Measurements from ENCODE around the gene MMP24OS. TPM values are rescaled to one million over a fixed set of nuclear protein-coding genes. Genes with fewer than 3 reads are reported as not detected.

The MMP24OS gene
- total RNA-seq, 2 donors from 2014 or later = 32.2 to 38.8 TPM

GRCh38 chr20:35301426-35301825, 23.5 kb upstream of the MMP24OS start:
- Histone ChIP-seq H3K4me3 (ENCODE audit: low read length) (no peak overlapping the region), H3K27me3 (ENCODE audit: control insufficient read depth, insufficient read depth, low read length, poor library complexity, severe bottlenecking) (no peaks in the 10 kb centered on the region), H3K27ac (ENCODE audit: low read depth, low read length) (no peak overlapping the region), H3K9me3 (ENCODE audit: control insufficient read depth, low read length) (no peaks in the 10 kb centered on the region), H3K4me1 (ENCODE audit: control insufficient read depth, insufficient read depth, low read length) (no peaks in the 10 kb centered on the region), H3K36me3 (ENCODE audit: control insufficient read depth, insufficient read depth, low read length) (peaks cover 25% of the 10 kb centered on the region), H3K9ac (ENCODE audit: extremely low read depth, low read length, poor library complexity, severe bottlenecking) (no peak overlapping the region)
- Mint-ChIP-seq H3K9me3 (no peaks in the 10 kb centered on the region), H3K36me3 (ENCODE audit: low read depth) (peaks cover 8% of the 10 kb centered on the region), H3K4me1 (peaks cover 5% of the 10 kb centered on the region), H3K27ac (no peak overlapping the region), H3K27me3 (ENCODE audit: insufficient read depth) (peaks cover 16% of the 10 kb centered on the region), H3K4me3 (no peak overlapping the region)
- TF ChIP-seq CTCF (conservative IDR thresholded peaks at IDR 0.05) = no peak
- DNase-seq = no peak
- 93% methylated on average over 2 of the region's 2 CpGs; no CpG with 5 or more reads in 1 of the 2 experiments for WGBS, 2 experiments (ENCODE audit: insufficient coverage in 1 of 2, insufficient read length in 1 of 2)

- H3K4me1 ChIP-seq (ENCODE audit: control insufficient read depth, insufficient read depth, low read length) = no peaks in the 10 kb centered on the region
- Mint-ChIP-seq H3K27me3 (ENCODE audit: insufficient read depth) (peaks cover 16% of the 10 kb centered on the region), H3K9me3 (no peaks in the 10 kb centered on the region), H3K4me3 (no peak overlapping the region), H3K27ac (no peak overlapping the region), H3K4me1 (peaks cover 5% of the 10 kb centered on the region), H3K36me3 (ENCODE audit: low read depth) (peaks cover 5% of the 10 kb centered on the region)
- WGBS, 2 experiments (ENCODE audit: insufficient coverage in 1 of 2, insufficient read length in 1 of 2) = 84% methylated on average over 4 of the region's 4 CpGs; no CpG with 5 or more reads in 1 of the 2 experiments
- no peak overlapping the region for H3K27ac ChIP-seq (ENCODE audit: low read depth, low read length)
- no peaks in the 10 kb centered on the region for H3K9me3 ChIP-seq (ENCODE audit: control insufficient read depth, low read length)
- no peaks in the 10 kb centered on the region for H3K27me3 ChIP-seq (ENCODE audit: control insufficient read depth, insufficient read depth, low read length, poor library complexity, severe bottlenecking)
- H3K4me3 ChIP-seq (ENCODE audit: low read length) = no peak overlapping the region
- no peak overlapping the region for H3K9ac ChIP-seq (ENCODE audit: extremely low read depth, low read length, poor library complexity, severe bottlenecking)
- peaks cover 20% of the 10 kb centered on the region for H3K36me3 ChIP-seq (ENCODE audit: control insufficient read depth, insufficient read depth, low read length)
- no peak for TF ChIP-seq CTCF (conservative IDR thresholded peaks at IDR 0.05)
- no peak for DNase-seq
These were observed 22.7 kb upstream of the MMP24OS start for GRCh38 chr20:35300469-35301262.

- Mint-ChIP-seq H3K4me3 (no peak overlapping the region), H3K27me3 (ENCODE audit: insufficient read depth) (peaks cover 16% of the 10 kb centered on the region), H3K27ac (peak overlapping the region; percentile 2), H3K4me1 (peaks cover 6% of the 10 kb centered on the region), H3K36me3 (ENCODE audit: low read depth) (peaks cover 2% of the 10 kb centered on the region), H3K9me3 (no peaks in the 10 kb centered on the region)
- H3K4me1 ChIP-seq (ENCODE audit: control insufficient read depth, insufficient read depth, low read length) = no peaks in the 10 kb centered on the region
- H3K27ac ChIP-seq (ENCODE audit: low read depth, low read length) = no peak overlapping the region
- H3K4me3 ChIP-seq (ENCODE audit: low read length) = no peak overlapping the region
- no peak for DNase-seq
- no peaks in the 10 kb centered on the region for H3K9me3 ChIP-seq (ENCODE audit: control insufficient read depth, low read length)
- TF ChIP-seq CTCF (conservative IDR thresholded peaks at IDR 0.05) = no peak
- peaks cover 12% of the 10 kb centered on the region for H3K36me3 ChIP-seq (ENCODE audit: control insufficient read depth, insufficient read depth, low read length)
- 87 to 92% methylated on average over 4 of the region's 4 CpGs for WGBS, 2 experiments (ENCODE audit: insufficient coverage in 1 of 2, insufficient read length in 1 of 2)
- H3K9ac ChIP-seq (ENCODE audit: extremely low read depth, low read length, poor library complexity, severe bottlenecking) = no peak overlapping the region
- H3K27me3 ChIP-seq (ENCODE audit: control insufficient read depth, insufficient read depth, low read length, poor library complexity, severe bottlenecking) = no peaks in the 10 kb centered on the region
These were observed 21.9 kb upstream of the MMP24OS start for GRCh38 chr20:35299780-35300179.

Measured in endodermal cell (in vitro differentiated cells).